GM12878 (cell line): ENCODE measurements around the gene VPS45. TPM values are rescaled to one million over a fixed set of nuclear protein-coding genes. Genes with fewer than 3 reads are reported as not detected.

ENCODE experiments used
- ATAC-seq: fragments of 200-7000 bp; cut with Tn5 transposase; 3 replicates; pipeline ENCODE4 v1.9.1; 2020; ENCODE audit warnings: mild to moderate bottlenecking, moderate library complexity
- BruUV-seq: library from RNA; stranded (reverse); fragments of 400-500 nt; replicated peaks from 2 replicates; lab custom pipeline; 2021; lab: Mats Ljungman, UMichigan
- CTCF ChIA-PET: fragments of 300-600 bp; sonication (Branson Sonifier 250); formaldehyde crosslinking; extraction: SDS; loops from one replicate; lab custom pipeline; 2021; ENCODE audit warnings: inconsistent platforms; lab: Yijun Ruan, JAX
- POLR2A ChIA-PET: fragments of 350-600 bp; formaldehyde crosslinking; extraction: SDS; loops from one replicate; lab custom pipeline; 2021; ENCODE audit warnings: inconsistent platforms; lab: Charles Lee
- RAD21 ChIA-PET: fragments of 300-600 bp; sonication (Branson Sonifier 250); formaldehyde crosslinking; loops from one replicate; lab custom pipeline; 2023; ENCODE audit warnings: antibody characterized with exemption; ENCODE audit not compliant: unreplicated experiment; lab: Charles Lee
- SMC1A ChIA-PET: fragments of 300-600 bp; sonication (Branson Sonifier 250); formaldehyde crosslinking; loops from one replicate; lab custom pipeline; 2023; ENCODE audit not compliant: unreplicated experiment, uncharacterized antibody; lab: Charles Lee
- DNase-seq: peaks from one replicate; pipeline ENCODE4 v3.0.0-alpha.2; 2011; ENCODE audit warnings: low read depth, low spot score
- FAIRE-seq: peaks from 3 replicates; lab custom pipeline; 2011; peaks lifted over from hg19 to GRCh38; lab: Jason Lieb, UNC
- H2AFZ ChIP-seq: 2 replicates; pipeline ENCODE4 v1.6.0; 2011; ENCODE audit warnings: low read depth, low read length, control low read depth; ENCODE audit not compliant: control insufficient read depth
- H3K27ac ChIP-seq: 2 replicates; pipeline ENCODE4 v1.5.1; 2011; ENCODE audit warnings: control low read depth; ENCODE audit not compliant: control insufficient read depth, insufficient read depth
- H3K27me3 ChIP-seq, 2 experiments: replicated peaks in 1 of 2; 2 replicates each; pipeline versions ENCODE4 v1.6.0 to v1.6.1; 2011; ENCODE audit warnings: low read length in 1 of 2; ENCODE audit not compliant: control insufficient read depth in 2 of 2, insufficient read depth in 2 of 2
- H3K36me3 ChIP-seq, 2 experiments: 2 replicates each; pipeline ENCODE4 v1.5.1; 2011; ENCODE audit warnings: low read length in 1 of 2; ENCODE audit not compliant: control insufficient read depth in 2 of 2, insufficient read depth in 2 of 2
- H3K4me1 ChIP-seq: 2 replicates; pipeline ENCODE4 v1.6.1; 2011; ENCODE audit warnings: mild to moderate bottlenecking, low read length, moderate library complexity, mixed read lengths; ENCODE audit not compliant: control insufficient read depth, insufficient read depth
- H3K4me2 ChIP-seq: 2 replicates; pipeline ENCODE4 v1.6.0; 2011; ENCODE audit warnings: control low read depth; ENCODE audit not compliant: control insufficient read depth, insufficient read depth
- H3K4me3 ChIP-seq: fragments of 200-600 bp; sonication (generic); 2 replicates; pipeline ENCODE4 v1.5.1; 2016
- H3K79me2 ChIP-seq: 2 replicates; pipeline ENCODE4 v1.6.0; 2011; ENCODE audit warnings: low read length; ENCODE audit not compliant: control insufficient read depth, insufficient read depth
- H3K9ac ChIP-seq: 2 replicates; pipeline ENCODE4 v1.8.0; 2011; ENCODE audit warnings: low read length, control low read depth, mixed read lengths; ENCODE audit not compliant: control insufficient read depth, insufficient read depth
- H3K9me3 ChIP-seq: replicated peaks from 3 replicates; pipeline ENCODE4 v1.5.1; 2011; ENCODE audit warnings: mild to moderate bottlenecking, low read length; ENCODE audit not compliant: control insufficient read depth, insufficient read depth
- H4K20me1 ChIP-seq: 2 replicates; pipeline ENCODE4 v1.6.0; 2011; ENCODE audit not compliant: control insufficient read depth, insufficient read depth
- NRF1 ChIP-seq: conservative IDR thresholded peaks from 2 replicates; pipeline ENCODE4 v1.6.1; 2011; ENCODE audit warnings: mild to moderate bottlenecking, low read depth, low read length, improper control_type of control experiment
- POLR2A ChIP-seq: IDR thresholded peaks from 2 replicates; pipeline ENCODE4 v1.6.1; 2011; ENCODE audit warnings: low read depth, mild to moderate bottlenecking, low read length
- SRF ChIP-seq, 2 experiments: IDR thresholded peaks; 2 replicates each; pipeline ENCODE4 v1.6.1; 2011; ENCODE audit warnings: low read depth in 2 of 2, low read length in 2 of 2, mild to moderate bottlenecking in 1 of 2, moderate library complexity in 1 of 2
- TCF7 ChIP-seq: IDR thresholded peaks from 2 replicates; pipeline ENCODE4 v1.6.1; 2014; ENCODE audit warnings: antibody characterized with exemption, borderline replicate concordance
- whole genome bisulfite sequencing: methylation state at CpG from one replicate; pipeline ENCODE4 v1.1.6; 2016; ENCODE audit warnings: low lambda C conversion rate; ENCODE audit not compliant: insufficient replicate concordance, insufficient coverage; ENCODE audit errors: missing lambda C conversion rate; 5-methylcytosine and 5-hydroxymethylcytosine counted together
- in situ Hi-C: fragments of 300-500 bp; cut with MboI; formaldehyde crosslinking; loops from 9 replicates; pipeline ENCODE4 v1.14.3; 2018; ENCODE audit warnings: mixed read lengths
- intact Hi-C: fragments of 100-400 bp; cut with micrococcal nuclease; formaldehyde crosslinking; loops from one replicate; pipeline ENCODE4 v1.14.2; 2022; ENCODE audit not compliant: unreplicated experiment
- polyA plus RNA-seq, 11 experiments: library from polyadenylated mRNA; depleted of rRNA in 4 of 11; unstranded in 6 of 11; stranded (reverse) in 5 of 11; fragments of >200 nt; fragmentation: Nextera tagmentation in 4 of 11; fragmentation: Illumina TruSeq in 1 of 11; extraction: Ambion mirVana in 4 of 11; extraction: Trizol in 1 of 11; gene quantifications; 1 replicate in 1 of 11; 2 replicates in 10 of 11; pipeline versions ENCODE4 v1.2.1 to v1.2.3, GENCODE V29; 2011 to 2016; ENCODE audit warnings: inconsistent platforms in 2 of 11, missing spikeins in 2 of 11, low read depth in 1 of 11
- total RNA-seq, 4 experiments: library from RNA; depleted of rRNA in 3 of 4; stranded (reverse); fragments of >200 nt in 3 of 4; fragmentation: Illumina TruSeq in 1 of 4; extraction: Trizol in 1 of 4; gene quantifications; 2 replicates each; pipeline versions ENCODE4 v1.2.1 to v1.2.3, GENCODE V29; 2013 to 2021
- TF ChIP-seq, protein P1 (sequence below): fragments of 150-350 bp; IDR thresholded peaks from 2 replicates; pipeline ENCODE4 v1.6.1; 2014; ENCODE audit warnings: mild to moderate bottlenecking, low read depth, low read length
- TF ChIP-seq, protein P2 (sequence below): fragments of 450-650 bp; IDR thresholded peaks from 2 replicates; pipeline ENCODE4 v1.6.1; 2014; ENCODE audit warnings: mild to moderate bottlenecking
- TF ChIP-seq, protein P3 (sequence below): IDR thresholded peaks from 2 replicates; pipeline ENCODE4 v1.6.1; 2012; ENCODE audit warnings: mild to moderate bottlenecking, low read depth, low read length

VPS45 gene
- total and polyA plus RNA-seq, 10 of the 15 experiments (the other 5 are each of a cell fraction or from before 2014, with no cell fraction given): 24.4 to 48.7 (median 34.5) TPM

DNA sequence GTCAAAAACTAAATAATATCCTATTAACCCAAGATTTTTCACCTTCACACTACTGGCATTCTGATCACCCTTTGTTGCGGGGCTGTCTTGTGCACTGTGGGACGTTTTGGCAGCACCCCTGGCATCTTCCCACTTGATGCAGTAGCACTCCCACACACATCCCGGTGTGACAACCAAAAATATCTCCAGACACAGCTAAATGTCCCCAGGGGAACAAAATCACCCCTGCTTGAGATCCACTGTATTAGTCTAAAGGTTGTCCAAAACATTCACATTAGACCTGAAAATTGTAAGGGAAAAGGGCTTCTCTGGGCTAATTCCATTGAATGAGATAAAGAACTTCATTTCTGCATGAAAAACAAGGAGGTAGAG lies 120.0 kb downstream of the VPS45 start:
- Histone ChIP-seq H3K79me2 (no peaks in the 10 kb centered on the region), H2AFZ (peak overlapping the region; percentile 47), H3K4me2 (no peak overlapping the region), H3K36me3 (no peaks in the 10 kb centered on the region), H3K4me1 (peaks cover 4% of the 10 kb centered on the region), H4K20me1 (no peaks in the 10 kb centered on the region), H3K4me3 (no peak overlapping the region), H3K9me3 (no peaks in the 10 kb centered on the region), H3K9ac (no peak overlapping the region), H3K27ac (no peak overlapping the region), H3K27me3 (no peaks in the 10 kb centered on the region)
- POLR2A ChIA-PET: interaction anchor here (0.8 to 2.1 kb wide), 6 partner anchors 9 to 85 kb away, joined by 3 to 7 read pairs (median 4); no protein-coding TSS in a partner anchor
- no peak for FAIRE-seq
- CTCF ChIA-PET: interaction anchor here (0.6 to 4.5 kb wide), 36 partner anchors 9 to 408 kb away, joined by 3 to 79 read pairs (median 5); partner anchors contain the start of gene VPS45
- DNase-seq: no peak
- SMC1A ChIA-PET: interaction anchor here (0.6 to 4.2 kb wide), 25 partner anchors 8 to 240 kb away, joined by 3 to 33 read pairs (median 4); no protein-coding TSS in a partner anchor
- RAD21 ChIA-PET: interaction anchor here (0.7 to 3.8 kb wide), 19 partner anchors 8 to 303 kb away, joined by 3 to 35 read pairs (median 4); partner anchors contain the start of genes PLEKHO1 and VPS45
- WGBS: 1% methylated on average over 3 of the region's 3 CpGs
- TF ChIP-seq NRF1 (no peak), POLR2A (no peak), TCF7 (no peak), SRF (IDR thresholded peaks at IDR 0.05; ENCODE audit: low read depth in 2 of 2, low read length in 2 of 2) (no peak)
- TF ChIP-seq, protein P1, sequence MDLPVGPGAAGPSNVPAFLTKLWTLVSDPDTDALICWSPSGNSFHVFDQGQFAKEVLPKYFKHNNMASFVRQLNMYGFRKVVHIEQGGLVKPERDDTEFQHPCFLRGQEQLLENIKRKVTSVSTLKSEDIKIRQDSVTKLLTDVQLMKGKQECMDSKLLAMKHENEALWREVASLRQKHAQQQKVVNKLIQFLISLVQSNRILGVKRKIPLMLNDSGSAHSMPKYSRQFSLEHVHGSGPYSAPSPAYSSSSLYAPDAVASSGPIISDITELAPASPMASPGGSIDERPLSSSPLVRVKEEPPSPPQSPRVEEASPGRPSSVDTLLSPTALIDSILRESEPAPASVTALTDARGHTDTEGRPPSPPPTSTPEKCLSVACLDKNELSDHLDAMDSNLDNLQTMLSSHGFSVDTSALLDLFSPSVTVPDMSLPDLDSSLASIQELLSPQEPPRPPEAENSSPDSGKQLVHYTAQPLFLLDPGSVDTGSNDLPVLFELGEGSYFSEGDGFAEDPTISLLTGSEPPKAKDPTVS: no peak
- TF ChIP-seq, protein P2, sequence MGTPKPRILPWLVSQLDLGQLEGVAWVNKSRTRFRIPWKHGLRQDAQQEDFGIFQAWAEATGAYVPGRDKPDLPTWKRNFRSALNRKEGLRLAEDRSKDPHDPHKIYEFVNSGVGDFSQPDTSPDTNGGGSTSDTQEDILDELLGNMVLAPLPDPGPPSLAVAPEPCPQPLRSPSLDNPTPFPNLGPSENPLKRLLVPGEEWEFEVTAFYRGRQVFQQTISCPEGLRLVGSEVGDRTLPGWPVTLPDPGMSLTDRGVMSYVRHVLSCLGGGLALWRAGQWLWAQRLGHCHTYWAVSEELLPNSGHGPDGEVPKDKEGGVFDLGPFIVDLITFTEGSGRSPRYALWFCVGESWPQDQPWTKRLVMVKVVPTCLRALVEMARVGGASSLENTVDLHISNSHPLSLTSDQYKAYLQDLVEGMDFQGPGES: no peak
- TF ChIP-seq, protein P3, sequence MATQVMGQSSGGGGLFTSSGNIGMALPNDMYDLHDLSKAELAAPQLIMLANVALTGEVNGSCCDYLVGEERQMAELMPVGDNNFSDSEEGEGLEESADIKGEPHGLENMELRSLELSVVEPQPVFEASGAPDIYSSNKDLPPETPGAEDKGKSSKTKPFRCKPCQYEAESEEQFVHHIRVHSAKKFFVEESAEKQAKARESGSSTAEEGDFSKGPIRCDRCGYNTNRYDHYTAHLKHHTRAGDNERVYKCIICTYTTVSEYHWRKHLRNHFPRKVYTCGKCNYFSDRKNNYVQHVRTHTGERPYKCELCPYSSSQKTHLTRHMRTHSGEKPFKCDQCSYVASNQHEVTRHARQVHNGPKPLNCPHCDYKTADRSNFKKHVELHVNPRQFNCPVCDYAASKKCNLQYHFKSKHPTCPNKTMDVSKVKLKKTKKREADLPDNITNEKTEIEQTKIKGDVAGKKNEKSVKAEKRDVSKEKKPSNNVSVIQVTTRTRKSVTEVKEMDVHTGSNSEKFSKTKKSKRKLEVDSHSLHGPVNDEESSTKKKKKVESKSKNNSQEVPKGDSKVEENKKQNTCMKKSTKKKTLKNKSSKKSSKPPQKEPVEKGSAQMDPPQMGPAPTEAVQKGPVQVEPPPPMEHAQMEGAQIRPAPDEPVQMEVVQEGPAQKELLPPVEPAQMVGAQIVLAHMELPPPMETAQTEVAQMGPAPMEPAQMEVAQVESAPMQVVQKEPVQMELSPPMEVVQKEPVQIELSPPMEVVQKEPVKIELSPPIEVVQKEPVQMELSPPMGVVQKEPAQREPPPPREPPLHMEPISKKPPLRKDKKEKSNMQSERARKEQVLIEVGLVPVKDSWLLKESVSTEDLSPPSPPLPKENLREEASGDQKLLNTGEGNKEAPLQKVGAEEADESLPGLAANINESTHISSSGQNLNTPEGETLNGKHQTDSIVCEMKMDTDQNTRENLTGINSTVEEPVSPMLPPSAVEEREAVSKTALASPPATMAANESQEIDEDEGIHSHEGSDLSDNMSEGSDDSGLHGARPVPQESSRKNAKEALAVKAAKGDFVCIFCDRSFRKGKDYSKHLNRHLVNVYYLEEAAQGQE: no peak
- no TSS peak for BruUV-seq
- in situ Hi-C loops: no loop called here
- peak; percentile 70 for ATAC-seq
- intact Hi-C loops: loop anchor here (1.0 to 5.0 kb wide), 2 partner anchors 114 to 225 kb away; no protein-coding TSS in a partner anchor
